ENCODE data around the gene KLHL21. TPM values are rescaled to one million over a fixed set of nuclear protein-coding genes. Genes with fewer than 3 reads are reported as not detected.

Gene KLHL21
- total RNA-seq, 1 experiment from 2014 or later, result 21.6 TPM

DNA sequence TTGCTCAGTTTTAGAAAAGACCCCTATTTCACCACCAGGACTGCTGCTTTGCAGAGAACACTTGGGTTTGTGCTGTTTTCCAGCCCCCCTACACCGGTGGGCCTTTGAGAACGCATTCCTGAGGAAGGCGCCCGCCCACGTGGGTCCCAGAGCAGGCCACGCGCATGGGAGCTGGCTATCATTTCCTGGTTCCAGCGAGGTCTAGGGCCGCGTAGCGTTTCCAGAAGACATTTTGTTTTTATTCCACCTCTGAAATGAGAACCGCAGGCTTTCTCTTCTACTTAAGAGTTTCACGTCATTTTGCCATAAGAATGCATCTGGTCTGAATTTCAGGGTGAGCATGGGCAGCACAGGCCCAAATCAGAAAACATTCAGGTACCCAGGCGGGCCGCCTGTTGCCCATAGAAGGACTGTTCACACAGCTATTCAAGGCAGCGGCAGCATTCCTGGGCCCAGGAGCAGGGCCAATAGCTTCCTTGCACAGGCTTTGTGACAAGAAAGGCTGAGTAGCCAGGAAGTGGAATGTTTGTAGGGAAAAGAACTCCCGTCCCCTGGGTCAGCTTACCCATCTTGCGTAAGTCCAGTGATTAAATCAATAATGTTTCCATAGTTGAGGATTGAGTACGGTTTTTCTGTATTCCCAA is 1.4 kb upstream of the KLHL21 start:
- DNase-seq, result peak; percentile 82 to 86
- H3K9me3 ChIP-seq, result no peaks in the 10 kb centered on the region
- no peaks in the 10 kb centered on the region for H3K27me3 ChIP-seq (replicated peaks; ENCODE audit: control insufficient read depth, insufficient read depth, low read length)
- peaks cover 9% of the 10 kb centered on the region; the same call in 1 of the 2 replicates for H3K4me1 ChIP-seq
- H3K36me3 Mint-ChIP-seq (ENCODE audit: insufficient read depth, unreplicated experiment), result peaks cover 32% of the 10 kb centered on the region
- H3K27ac Mint-ChIP-seq (ENCODE audit: unreplicated experiment), result peak overlapping the region; percentile 96
- H3K27me3 Mint-ChIP-seq (ENCODE audit: insufficient read depth, unreplicated experiment), result no peaks in the 10 kb centered on the region
- no peaks in the 10 kb centered on the region for H3K36me3 ChIP-seq (ENCODE audit: control insufficient read depth, insufficient read depth, low read length)
- H3K9me3 Mint-ChIP-seq (ENCODE audit: unreplicated experiment), result no peaks in the 10 kb centered on the region
- peak overlapping the region; percentile 56 for H3K4me3 ChIP-seq (ENCODE audit: low read depth, low read length)
- ChIA-PET POLR2A (interaction anchor here (0.6 to 1.5 kb wide), 6 partner anchors 9 to 97 kb away, joined by 3 to 8 read pairs (median 4); partner anchors contain the start of genes DNAJC11 and ZBTB48), CTCF (interaction anchor here (1.1 kb wide), 1 partner anchor 50 kb away, joined by 3 read pairs; the partner anchor contains the start of gene NOL9)
- TF ChIP-seq CTCF (IDR thresholded peaks at IDR 0.05; ENCODE audit: insufficient read depth in 1 of 2, low read depth in 1 of 2, low read length in 1 of 2, severe bottlenecking in 1 of 2, unreplicated experiment in 1 of 2), result no peak
- peak overlapping the region; percentile 96 for H3K4me3 Mint-ChIP-seq (ENCODE audit: unreplicated experiment)
- no TSS peak for BruUV-seq (replicated peaks)
- H3K4me1 Mint-ChIP-seq (ENCODE audit: low read depth, unreplicated experiment), result no peaks in the 10 kb centered on the region
- intact Hi-C loops (cut with micrococcal nuclease; ENCODE audit: unreplicated experiment), result loop anchor here (1.0 to 10.0 kb wide), 4 partner anchors 9 to 109 kb away; partner anchors contain the start of genes NOL9, PHF13, PLEKHG5 and TAS1R1

- no peak for TF ChIP-seq CTCF (IDR thresholded peaks at IDR 0.05; ENCODE audit: insufficient read depth in 1 of 2, low read depth in 1 of 2, low read length in 1 of 2, severe bottlenecking in 1 of 2, unreplicated experiment in 1 of 2)
- no peaks in the 10 kb centered on the region for H3K36me3 ChIP-seq (ENCODE audit: control insufficient read depth, insufficient read depth, low read length)
- TSS peak; percentile 90 for BruUV-seq (replicated peaks)
- Mint-ChIP-seq H3K36me3 (ENCODE audit: insufficient read depth, unreplicated experiment) (peaks cover 37% of the 10 kb centered on the region), H3K4me3 (ENCODE audit: unreplicated experiment) (peak overlapping the region; percentile 96), H3K27ac (ENCODE audit: unreplicated experiment) (peak overlapping the region; percentile 96), H3K4me1 (ENCODE audit: low read depth, unreplicated experiment) (no peaks in the 10 kb centered on the region), H3K27me3 (ENCODE audit: insufficient read depth, unreplicated experiment) (no peaks in the 10 kb centered on the region), H3K9me3 (ENCODE audit: unreplicated experiment) (no peaks in the 10 kb centered on the region)
- CTCF ChIA-PET, result no interaction called here
- DNase-seq, result peak; percentile 65 to 73
- peaks cover 9% of the 10 kb centered on the region; the same call in 1 of the 2 replicates for H3K4me1 ChIP-seq
- intact Hi-C loops (cut with micrococcal nuclease; ENCODE audit: unreplicated experiment), result loop anchor here (10.0 kb wide), 2 partner anchors 49 to 109 kb away; partner anchors contain the start of genes NOL9, PLEKHG5 and TAS1R1
- POLR2A ChIA-PET, result interaction anchor here (0.9 to 1.5 kb wide), 4 partner anchors 12 to 98 kb away, joined by 3 to 8 read pairs (median 4); partner anchors contain the start of genes DNAJC11 and ZBTB48
- H3K9me3 ChIP-seq, result no peaks in the 10 kb centered on the region
- no peaks in the 10 kb centered on the region for H3K27me3 ChIP-seq (replicated peaks; ENCODE audit: control insufficient read depth, insufficient read depth, low read length)
- H3K4me3 ChIP-seq (ENCODE audit: low read depth, low read length), result peak overlapping the region; percentile 56
Observed at GRCh38 chr1:6603238-6603914, 707 bp upstream of the KLHL21 start.

Measured in Caco-2 (cell line).